ENCODE data around the gene RBM7. TPM values are rescaled to one million over a fixed set of nuclear protein-coding genes. Genes with fewer than 3 reads are reported as not detected.

Gene RBM7
- total RNA-seq, 2 donors from 2014 or later: 46.8 to 56.4 TPM

- H3K4me1 Mint-ChIP-seq: no peaks in the 10 kb centered on the region
- no peaks in the 10 kb centered on the region for H3K36me3 ChIP-seq (ENCODE audit: control insufficient read depth, insufficient read depth, low read length)
- H3K27me3 Mint-ChIP-seq (ENCODE audit: insufficient read depth): no peaks in the 10 kb centered on the region
- no peak for DNase-seq
- H3K27ac ChIP-seq (ENCODE audit: low read depth, low read length): no peak overlapping the region
- no peaks in the 10 kb centered on the region for H3K9me3 Mint-ChIP-seq
- no peak overlapping the region for H3K9ac ChIP-seq (ENCODE audit: extremely low read depth, low read length, poor library complexity, severe bottlenecking)
- H3K4me3 Mint-ChIP-seq: no peak overlapping the region
- no peak overlapping the region for H3K4me3 ChIP-seq (ENCODE audit: low read length)
- no peak for TF ChIP-seq CTCF (conservative IDR thresholded peaks at IDR 0.05)
- H3K9me3 ChIP-seq (ENCODE audit: control insufficient read depth, low read length): no peaks in the 10 kb centered on the region
- H3K4me1 ChIP-seq (ENCODE audit: control insufficient read depth, insufficient read depth, low read length): no peaks in the 10 kb centered on the region
- no peak overlapping the region for H3K27ac Mint-ChIP-seq
- WGBS, 2 experiments (ENCODE audit: insufficient coverage in 1 of 2, insufficient read length in 1 of 2): 100% methylated on average over 1 of the region's 1 CpG; no CpG with 5 or more reads in 1 of the 2 experiments
- no peaks in the 10 kb centered on the region for H3K27me3 ChIP-seq (ENCODE audit: control insufficient read depth, insufficient read depth, low read length, poor library complexity, severe bottlenecking)
- no peaks in the 10 kb centered on the region for H3K36me3 Mint-ChIP-seq (ENCODE audit: low read depth)
Measured at GRCh38 chr11:114358716-114359115, 41.8 kb upstream of the RBM7 start.

- Histone ChIP-seq H3K4me3 (ENCODE audit: low read length) (no peak overlapping the region), H3K9me3 (ENCODE audit: control insufficient read depth, low read length) (no peaks in the 10 kb centered on the region), H3K4me1 (ENCODE audit: control insufficient read depth, insufficient read depth, low read length) (no peaks in the 10 kb centered on the region), H3K36me3 (ENCODE audit: control insufficient read depth, insufficient read depth, low read length) (no peaks in the 10 kb centered on the region), H3K27ac (ENCODE audit: low read depth, low read length) (no peak overlapping the region), H3K27me3 (ENCODE audit: control insufficient read depth, insufficient read depth, low read length, poor library complexity, severe bottlenecking) (no peaks in the 10 kb centered on the region), H3K9ac (ENCODE audit: extremely low read depth, low read length, poor library complexity, severe bottlenecking) (no peak overlapping the region)
- no peaks in the 10 kb centered on the region for H3K36me3 Mint-ChIP-seq (ENCODE audit: low read depth)
- TF ChIP-seq CTCF (conservative IDR thresholded peaks at IDR 0.05): no peak
- H3K27me3 Mint-ChIP-seq (ENCODE audit: insufficient read depth): no peaks in the 10 kb centered on the region
- no peaks in the 10 kb centered on the region for H3K4me1 Mint-ChIP-seq
- DNase-seq: no peak
- no peaks in the 10 kb centered on the region for H3K9me3 Mint-ChIP-seq
- no peak overlapping the region for H3K27ac Mint-ChIP-seq
- no peak overlapping the region for H3K4me3 Mint-ChIP-seq
Measured at GRCh38 chr11:114359342-114359741, 41.1 kb upstream of the RBM7 start.

- Histone ChIP-seq H3K9me3 (ENCODE audit: control insufficient read depth, low read length) (no peaks in the 10 kb centered on the region), H3K9ac (ENCODE audit: extremely low read depth, low read length, poor library complexity, severe bottlenecking) (no peak overlapping the region), H3K36me3 (ENCODE audit: control insufficient read depth, insufficient read depth, low read length) (no peaks in the 10 kb centered on the region), H3K27ac (ENCODE audit: low read depth, low read length) (no peak overlapping the region), H3K27me3 (ENCODE audit: control insufficient read depth, insufficient read depth, low read length, poor library complexity, severe bottlenecking) (no peaks in the 10 kb centered on the region), H3K4me3 (ENCODE audit: low read length) (no peak overlapping the region), H3K4me1 (ENCODE audit: control insufficient read depth, insufficient read depth, low read length) (no peaks in the 10 kb centered on the region)
- peaks cover 4% of the 10 kb centered on the region for H3K4me1 Mint-ChIP-seq
- DNase-seq: no peak
- H3K4me3 Mint-ChIP-seq: no peak overlapping the region
- TF ChIP-seq CTCF (conservative IDR thresholded peaks at IDR 0.05): no peak
- H3K36me3 Mint-ChIP-seq (ENCODE audit: low read depth): no peaks in the 10 kb centered on the region
- WGBS, 2 experiments (ENCODE audit: insufficient coverage in 1 of 2, insufficient read length in 1 of 2): 89% methylated on average over 4 of the region's 4 CpGs; no CpG with 5 or more reads in 1 of the 2 experiments
- no peak overlapping the region for H3K27ac Mint-ChIP-seq
- H3K27me3 Mint-ChIP-seq (ENCODE audit: insufficient read depth): no peaks in the 10 kb centered on the region
- no peaks in the 10 kb centered on the region for H3K9me3 Mint-ChIP-seq
Measured at GRCh38 chr11:114362326-114362725, 38.1 kb upstream of the RBM7 start.
